Esophagus squamous epithelium (tissue), 4 donors: ENCODE measurements around the gene TSPAN5.

Experiments used
- CTCF ChIP-seq, 6 experiments: fragments of 450-650 bp in 4 of 6; fragments of 200-600 bp in 2 of 6; sonication (generic) in 2 of 6; IDR thresholded peaks; one replicate each; pipeline ENCODE4 v1.5.1; 2016 to 2019; ENCODE audit warnings: antibody characterized with exemption in 6 of 6, mild to moderate bottlenecking in 4 of 6, moderate library complexity in 4 of 6
- POLR2A ChIP-seq, 4 donors: fragments of 450-650 bp; IDR thresholded peaks; one replicate each; pipeline ENCODE4 v1.6.1; 2017; ENCODE audit warnings: antibody characterized with exemption in 4 of 4, mild to moderate bottlenecking in 4 of 4, moderate library complexity in 3 of 4

GRCh38 chr4:98522062-98522461 lies 136.3 kb downstream of the TSPAN5 start:
- TF ChIP-seq CTCF (IDR thresholded peaks at IDR 0.05) (no peak), POLR2A (IDR thresholded peaks at IDR 0.05) (no peak)
